ENCODE data around the gene OR6S1.

OR6S1 gene

DNA sequence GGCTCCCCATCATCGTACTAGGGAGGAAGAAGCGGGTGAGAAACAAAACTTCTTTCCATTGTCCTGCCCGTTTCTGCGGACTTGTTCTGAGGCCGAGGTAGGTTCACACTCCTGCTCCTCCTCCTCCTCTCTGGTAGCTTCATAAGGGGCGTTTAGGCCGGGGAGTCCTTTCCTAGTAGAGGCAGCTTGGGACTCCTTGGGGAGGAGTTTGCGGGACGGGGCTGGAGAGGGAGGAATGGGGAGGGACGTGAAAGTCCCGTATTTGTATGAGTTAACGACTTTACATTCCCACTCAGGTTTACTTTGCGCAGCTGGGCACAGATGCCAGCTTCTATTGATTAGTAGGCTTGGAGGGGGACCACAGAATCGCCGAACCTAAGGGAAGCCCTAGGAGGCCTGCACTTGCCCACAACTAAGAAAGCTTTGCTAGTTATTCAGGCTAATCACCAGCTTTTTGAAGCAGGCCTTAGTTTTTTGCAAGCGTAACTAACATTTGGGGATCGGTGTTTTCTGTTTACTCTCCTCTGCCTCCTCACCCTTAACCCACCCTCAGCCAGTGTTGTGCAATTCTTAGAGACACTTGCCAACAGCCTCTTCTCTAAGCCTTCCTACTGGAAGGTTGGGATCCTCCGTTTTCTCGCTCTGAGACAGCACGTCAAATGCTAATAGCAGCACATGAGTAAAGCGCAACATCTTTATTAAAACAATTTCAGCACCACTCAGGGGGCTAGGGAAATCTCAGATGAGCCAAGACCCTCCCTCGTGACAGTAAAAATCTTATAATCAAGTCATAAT, 43.4 kb upstream of the OR6S1 start:
- TF ChIP-seq, protein P1, sequence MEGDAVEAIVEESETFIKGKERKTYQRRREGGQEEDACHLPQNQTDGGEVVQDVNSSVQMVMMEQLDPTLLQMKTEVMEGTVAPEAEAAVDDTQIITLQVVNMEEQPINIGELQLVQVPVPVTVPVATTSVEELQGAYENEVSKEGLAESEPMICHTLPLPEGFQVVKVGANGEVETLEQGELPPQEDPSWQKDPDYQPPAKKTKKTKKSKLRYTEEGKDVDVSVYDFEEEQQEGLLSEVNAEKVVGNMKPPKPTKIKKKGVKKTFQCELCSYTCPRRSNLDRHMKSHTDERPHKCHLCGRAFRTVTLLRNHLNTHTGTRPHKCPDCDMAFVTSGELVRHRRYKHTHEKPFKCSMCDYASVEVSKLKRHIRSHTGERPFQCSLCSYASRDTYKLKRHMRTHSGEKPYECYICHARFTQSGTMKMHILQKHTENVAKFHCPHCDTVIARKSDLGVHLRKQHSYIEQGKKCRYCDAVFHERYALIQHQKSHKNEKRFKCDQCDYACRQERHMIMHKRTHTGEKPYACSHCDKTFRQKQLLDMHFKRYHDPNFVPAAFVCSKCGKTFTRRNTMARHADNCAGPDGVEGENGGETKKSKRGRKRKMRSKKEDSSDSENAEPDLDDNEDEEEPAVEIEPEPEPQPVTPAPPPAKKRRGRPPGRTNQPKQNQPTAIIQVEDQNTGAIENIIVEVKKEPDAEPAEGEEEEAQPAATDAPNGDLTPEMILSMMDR (IDR thresholded peaks at IDR 0.05; ENCODE audit: borderline replicate concordance, control extremely low read depth, extremely low read depth, insufficient read depth, missing control alignments) = no peak
- in situ Hi-C loops (cut with MboI; ENCODE audit: low sequenced_read_pairs, unreplicated experiment) = loop anchor here (10.0 kb wide), 2 partner anchors 50 to 360 kb away; no protein-coding TSS in a partner anchor
- no peak for DNase-seq (ENCODE audit: low spot score)

DNA sequence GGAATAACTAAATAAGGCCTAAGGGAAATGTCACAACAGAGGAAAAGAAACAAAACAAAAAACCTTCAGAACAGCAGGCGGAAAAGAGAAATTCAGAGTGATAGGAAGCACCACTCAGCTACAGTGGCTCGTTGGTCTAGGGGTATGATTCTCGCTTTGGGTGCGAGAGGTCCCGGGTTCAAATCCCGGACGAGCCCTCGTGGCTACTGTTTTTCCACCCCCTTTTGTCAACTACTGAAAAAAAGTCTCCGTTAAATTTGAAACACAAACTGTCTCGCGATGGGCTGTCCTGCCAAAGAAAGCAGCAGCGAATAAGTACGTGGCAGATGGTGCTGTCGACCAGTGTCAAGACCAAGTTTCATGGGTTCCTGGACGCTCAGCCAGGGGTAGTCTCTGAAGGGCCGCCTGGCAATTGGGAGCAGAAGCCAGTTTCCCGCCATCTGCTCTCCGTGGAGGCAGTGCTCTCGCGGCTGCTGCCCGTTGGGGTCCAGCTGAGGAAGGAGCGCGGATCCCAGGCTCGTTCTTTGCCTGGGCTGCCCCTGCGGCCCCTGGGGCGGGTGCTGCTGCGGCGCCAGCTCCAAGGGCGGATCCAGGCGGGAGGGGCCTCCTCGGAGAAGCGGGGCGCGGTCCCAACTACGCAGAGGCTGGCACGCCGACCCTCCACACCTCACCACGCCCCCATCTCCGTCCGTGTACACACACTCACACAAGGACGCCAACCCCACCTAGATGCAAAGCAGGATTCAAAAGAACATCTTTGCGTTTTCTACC, 42.6 kb upstream of the OR6S1 start, which contains the start of gene RNASE4:
Gene RNASE4, plus strand, starts transcription at position 670 of the 771 bp plus-strand sequence. CDS start 14,812 bp downstream, outside the sequence.
- in situ Hi-C loops (cut with MboI; ENCODE audit: low sequenced_read_pairs, unreplicated experiment) = loop anchor here (10.0 kb wide), 2 partner anchors 49 to 359 kb away; no protein-coding TSS in a partner anchor
- TF ChIP-seq, protein P1 (IDR thresholded peaks at IDR 0.05; ENCODE audit: borderline replicate concordance, control extremely low read depth, extremely low read depth, insufficient read depth, missing control alignments) = no peak
- peak; percentile 71 for DNase-seq (ENCODE audit: low spot score)

DNA sequence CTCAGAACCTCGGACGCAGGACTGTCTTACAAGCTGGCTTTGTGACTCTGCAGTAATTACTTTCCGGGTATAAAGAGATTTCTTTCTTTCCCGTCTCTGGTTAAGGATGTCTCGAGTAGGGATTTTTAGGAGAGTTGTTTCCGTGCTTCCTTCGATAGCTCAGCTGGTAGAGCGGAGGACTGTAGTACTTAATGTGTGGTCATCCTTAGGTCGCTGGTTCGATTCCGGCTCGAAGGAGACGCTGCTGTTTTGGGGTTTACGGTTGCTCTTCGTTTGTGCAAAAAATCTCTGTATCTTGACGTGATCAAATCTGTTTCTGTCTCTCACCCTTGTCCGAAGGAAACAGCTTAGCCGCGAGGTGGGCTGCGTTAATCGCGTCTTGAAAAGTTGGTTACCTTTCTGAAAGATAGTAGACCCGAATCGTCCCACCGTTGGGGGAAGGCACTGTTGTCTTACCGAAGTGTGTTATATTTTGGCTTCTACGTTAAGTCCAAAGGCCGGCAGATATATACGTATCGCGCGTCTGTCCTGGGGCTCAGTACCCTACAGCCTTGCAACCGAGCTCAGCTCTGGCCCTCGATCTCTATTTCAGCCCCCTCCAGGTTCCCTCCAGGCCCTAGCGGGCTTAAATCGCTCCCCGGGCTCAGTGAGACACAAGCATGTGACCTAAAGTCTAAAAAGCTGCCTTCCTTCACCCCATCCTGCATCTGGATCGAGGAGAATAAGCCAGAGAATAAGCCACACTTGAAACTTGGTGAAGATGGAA, 41.8 kb upstream of the OR6S1 start:
- in situ Hi-C loops (cut with MboI; ENCODE audit: low sequenced_read_pairs, unreplicated experiment) = loop anchor here (10.0 kb wide), 2 partner anchors 49 to 359 kb away; no protein-coding TSS in a partner anchor
- TF ChIP-seq, protein P1 (IDR thresholded peaks at IDR 0.05; ENCODE audit: borderline replicate concordance, control extremely low read depth, extremely low read depth, insufficient read depth, missing control alignments) = no peak
- peak; percentile 60 for DNase-seq (ENCODE audit: low spot score)

DNA sequence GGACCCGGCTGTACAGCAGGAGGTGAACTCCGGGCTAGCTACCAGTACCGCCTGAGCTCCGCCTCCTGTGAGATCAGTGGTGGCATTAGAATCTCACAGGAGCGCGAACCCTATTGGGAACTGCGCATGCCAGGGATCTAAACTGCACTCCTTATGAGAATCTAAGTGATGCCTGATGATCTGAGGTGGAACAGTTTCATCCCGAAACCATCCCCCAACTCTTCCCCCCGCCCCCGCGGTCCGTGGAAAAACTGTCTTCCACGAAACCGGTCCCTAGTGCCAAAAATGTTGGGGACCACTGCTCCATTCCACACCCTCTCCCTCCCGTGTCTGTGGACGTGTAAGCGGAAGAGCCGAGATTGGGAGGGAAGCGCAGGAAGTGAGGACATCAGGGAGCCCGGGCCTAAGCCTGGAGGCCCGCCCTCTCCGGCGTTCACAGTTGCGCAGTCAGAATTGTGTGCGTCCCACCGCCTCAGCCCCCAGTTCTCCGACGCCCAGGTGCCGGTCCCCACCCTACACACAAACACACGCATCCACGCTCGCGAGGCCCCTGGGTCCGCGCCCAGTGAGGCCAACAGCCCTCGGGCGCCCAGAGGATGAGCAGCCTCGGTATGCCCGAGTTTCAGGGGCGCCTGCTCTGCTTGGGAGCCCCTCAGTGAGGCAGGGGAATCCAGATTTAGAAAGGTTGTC, 41.1 kb upstream of the OR6S1 start:
- DNase-seq (ENCODE audit: low spot score) = peak; percentile 83
- TF ChIP-seq, protein P1 (IDR thresholded peaks at IDR 0.05; ENCODE audit: borderline replicate concordance, control extremely low read depth, extremely low read depth, insufficient read depth, missing control alignments) = no peak
- in situ Hi-C loops (cut with MboI; ENCODE audit: low sequenced_read_pairs, unreplicated experiment) = loop anchor here (10.0 kb wide), 2 partner anchors 48 to 358 kb away; no protein-coding TSS in a partner anchor

DNA sequence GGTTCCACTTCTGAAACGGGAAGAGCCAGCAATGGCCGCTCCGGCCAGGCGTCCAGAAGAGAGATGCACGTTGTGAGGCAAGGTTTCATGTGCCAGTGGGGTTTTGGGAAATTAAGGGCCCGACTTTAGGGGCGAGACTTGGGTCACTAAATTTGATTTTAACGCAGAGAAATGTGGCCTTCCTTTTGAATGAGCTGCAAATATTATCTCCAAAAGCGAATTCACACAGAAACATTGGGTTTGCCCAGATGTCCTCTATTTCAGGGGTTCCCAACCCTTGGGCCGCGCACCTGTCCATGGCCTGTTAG, 40.6 kb upstream of the OR6S1 start:
- no peak for DNase-seq (ENCODE audit: low spot score)
- in situ Hi-C loops (cut with MboI; ENCODE audit: low sequenced_read_pairs, unreplicated experiment) = loop anchor here (10.0 kb wide), 2 partner anchors 47 to 357 kb away; no protein-coding TSS in a partner anchor
- TF ChIP-seq, protein P1 (IDR thresholded peaks at IDR 0.05; ENCODE audit: borderline replicate concordance, control extremely low read depth, extremely low read depth, insufficient read depth, missing control alignments) = no peak
